GM19395 (cell line): ENCODE measurements around the gene WNT8B.

Experiments
- ATAC-seq: cut with Tn5 transposase; IDR thresholded peaks from one replicate; pipeline ENCODE4 v1.9.1; 2021; ENCODE audit warnings: mild to moderate bottlenecking, moderate library complexity; ENCODE audit not compliant: unreplicated experiment

WNT8B gene

DNA sequence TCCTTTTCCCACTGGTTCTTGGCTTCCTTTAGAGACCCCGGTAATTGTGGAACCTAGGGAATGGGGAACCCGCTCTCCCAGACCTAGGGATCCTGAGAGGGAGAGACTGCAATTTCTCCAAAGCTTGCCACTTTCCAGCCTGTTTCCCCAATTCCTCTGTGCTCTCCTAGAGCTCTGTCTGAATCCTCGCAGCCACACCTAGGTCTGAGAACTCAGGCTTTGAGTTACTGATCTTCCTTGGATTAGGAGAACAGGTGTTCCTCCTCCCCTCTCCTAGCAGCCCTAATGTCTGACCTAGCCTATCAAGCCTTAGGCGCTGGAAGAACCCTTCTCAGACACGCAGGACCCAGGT is 20.0 kb downstream of the WNT8B start:
- ATAC-seq, result no peak

DNA sequence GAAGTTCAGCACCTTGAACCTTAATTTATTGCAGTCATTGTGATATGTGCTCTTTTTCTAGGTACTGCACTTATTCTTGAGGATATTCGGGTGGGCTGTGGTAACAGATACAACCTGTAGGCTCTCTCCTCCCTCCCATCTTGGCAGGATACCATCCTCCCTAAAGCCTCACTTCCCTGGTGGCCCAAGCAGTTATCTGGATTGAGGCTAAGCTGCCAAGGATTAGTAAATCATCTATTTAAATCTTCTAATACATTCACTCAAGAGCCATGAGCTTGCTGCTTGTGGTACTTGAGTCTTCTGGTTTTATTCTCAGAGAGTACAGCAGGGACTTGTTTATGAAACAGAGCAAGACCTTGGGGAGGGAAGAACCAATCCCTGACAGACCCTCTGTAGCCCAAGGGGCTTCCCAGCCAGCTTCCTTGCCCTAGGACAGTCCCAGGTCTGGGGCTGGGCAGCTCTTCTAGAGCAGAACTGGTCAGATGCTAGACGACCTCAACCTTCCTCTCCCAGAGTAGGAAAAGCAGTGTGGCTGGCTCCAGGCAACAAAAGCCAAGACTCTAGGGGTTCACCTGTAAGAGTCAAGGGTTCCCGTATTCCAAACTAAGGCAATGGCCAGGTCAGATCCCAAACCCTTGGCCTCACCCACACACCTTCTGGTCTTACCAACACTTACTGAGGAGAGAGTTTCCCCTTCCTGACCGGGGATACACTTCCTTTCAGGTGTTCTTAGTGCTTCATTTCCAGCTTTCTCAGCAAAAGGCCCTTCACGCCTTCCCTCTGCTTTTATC is 21.3 kb downstream of the WNT8B start:
- no peak for ATAC-seq

DNA sequence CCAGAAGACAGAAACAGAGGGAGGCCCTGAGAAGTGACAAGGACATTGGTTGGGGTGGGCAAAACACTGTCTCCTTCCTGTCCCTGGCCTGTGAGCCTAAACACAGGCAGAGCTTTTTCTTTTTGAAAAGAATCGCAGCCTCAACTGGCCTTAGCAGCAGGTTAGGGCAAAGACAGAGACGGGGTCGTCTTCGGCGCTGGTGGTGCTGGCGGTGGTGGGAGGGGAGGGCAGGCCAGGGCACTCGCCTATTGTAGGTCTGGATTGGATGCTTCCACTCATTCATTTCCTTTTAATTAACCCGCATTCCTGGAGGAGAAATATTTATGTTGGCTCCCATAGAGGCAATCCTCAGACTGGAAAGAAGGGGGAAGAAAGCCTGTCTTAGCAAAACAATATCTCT is 22.6 kb downstream of the WNT8B start:
- no peak for ATAC-seq

DNA sequence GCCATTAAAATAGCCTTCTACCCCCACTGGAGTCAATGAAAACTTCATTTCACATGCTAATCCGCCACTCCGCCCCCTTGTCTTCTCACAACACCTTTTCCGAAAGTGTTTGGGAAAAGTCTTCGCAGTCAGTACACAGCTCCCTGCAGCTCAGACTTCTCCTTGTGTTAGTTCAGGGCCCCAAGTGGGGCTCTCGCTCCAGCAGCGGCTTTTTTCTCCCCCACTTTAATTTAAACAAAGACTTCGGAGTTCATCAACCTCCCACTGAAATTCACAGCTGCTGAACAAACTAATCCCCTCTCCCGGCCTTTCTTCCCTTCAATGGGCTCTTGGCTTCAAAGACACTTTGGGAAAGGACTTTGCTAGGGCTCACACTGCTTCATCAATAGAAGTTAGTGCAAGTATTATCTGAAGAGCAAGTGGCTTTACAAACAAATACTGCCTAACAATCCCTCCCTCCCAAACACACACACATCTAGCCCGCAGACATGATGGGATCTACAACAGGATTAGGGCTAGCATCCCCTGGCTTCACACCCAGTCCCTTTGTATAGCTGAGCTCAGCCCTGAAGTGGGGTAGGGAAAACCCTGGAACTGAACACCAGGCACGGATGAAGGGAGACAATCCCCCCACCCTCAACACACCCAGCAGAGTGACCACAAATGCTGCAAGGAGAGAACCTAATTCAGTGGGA is 23.1 kb downstream of the WNT8B start:
- no peak for ATAC-seq

DNA sequence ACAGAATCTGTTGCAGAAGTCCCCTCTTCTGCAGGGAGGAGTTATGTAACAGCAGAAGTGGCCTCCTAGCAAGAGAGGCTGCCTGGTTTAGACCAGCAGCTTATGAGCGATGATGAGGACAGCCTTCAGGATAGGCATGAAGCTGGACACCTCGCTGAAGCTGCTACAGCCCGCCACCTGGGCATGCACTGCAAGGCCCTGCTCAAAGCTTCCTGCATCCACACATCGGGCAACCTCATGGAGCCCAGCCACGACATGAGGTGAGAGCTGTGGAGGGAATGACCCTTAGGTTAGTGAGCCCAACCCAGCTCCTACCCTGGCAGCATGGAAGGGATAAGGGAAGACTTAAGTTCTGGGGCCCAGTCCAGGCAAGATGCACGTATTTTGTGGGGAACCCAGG is 24.7 kb downstream of the WNT8B start:
- no peak for ATAC-seq

DNA sequence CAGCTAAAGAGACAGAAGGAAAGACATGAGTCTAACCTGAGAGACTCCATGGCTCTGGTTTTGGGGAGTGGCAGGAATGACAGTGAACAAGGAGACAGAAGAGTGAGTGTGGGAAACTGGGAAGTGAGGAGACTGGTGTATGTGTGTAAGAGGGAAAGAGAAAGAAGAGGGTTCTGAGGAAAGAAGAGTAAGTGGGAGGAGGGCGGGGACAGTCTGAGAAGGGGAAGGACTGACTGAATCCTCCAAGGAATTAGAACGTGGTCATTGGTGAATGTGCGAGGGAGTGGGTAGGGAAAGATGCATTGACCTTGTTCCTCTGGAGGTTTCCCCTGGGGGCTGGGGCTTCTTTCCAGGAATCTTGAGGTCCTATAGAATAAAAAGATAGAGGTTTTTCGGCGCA is 26.6 kb downstream of the WNT8B start:
- ATAC-seq, result no peak

DNA sequence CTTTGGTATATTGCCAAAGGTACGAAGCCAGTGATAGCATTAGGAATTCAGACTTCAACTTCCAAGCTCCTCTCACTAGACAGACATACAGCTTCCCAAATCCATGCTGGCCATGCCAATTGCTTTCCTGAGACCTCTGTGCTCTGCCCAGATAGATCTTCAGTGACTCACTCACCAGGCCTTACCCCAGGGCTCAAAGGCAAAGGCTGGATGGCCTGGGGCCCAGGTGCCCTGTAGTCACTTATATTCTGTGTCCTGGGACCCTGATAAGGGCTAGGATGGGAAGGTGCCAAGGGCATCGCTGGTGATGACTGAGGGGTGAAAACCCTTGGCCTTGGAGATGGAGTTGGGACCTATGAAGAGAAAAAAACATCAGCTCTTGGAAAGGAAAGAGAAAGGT is 27.7 kb downstream of the WNT8B start:
- no peak for ATAC-seq

DNA sequence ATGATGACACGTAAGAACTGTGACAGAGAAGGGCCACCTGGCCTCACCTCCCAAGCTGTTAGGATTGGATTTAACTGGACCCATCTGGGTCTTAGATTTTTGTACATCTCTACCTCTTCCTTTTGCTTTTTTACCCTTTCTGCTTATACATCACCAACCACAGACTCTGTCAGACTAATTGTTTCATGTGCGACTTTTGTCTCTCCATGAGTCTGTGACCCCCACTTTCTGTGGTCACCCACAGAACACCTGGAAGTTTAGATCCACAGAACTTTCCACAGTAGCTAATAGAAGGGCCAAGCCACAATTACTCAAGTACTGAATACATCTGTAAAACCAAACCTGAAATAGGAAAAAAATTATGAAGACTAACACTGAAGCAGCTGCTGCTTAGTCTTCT is 33.8 kb downstream of the WNT8B start:
- ATAC-seq, result no peak

DNA sequence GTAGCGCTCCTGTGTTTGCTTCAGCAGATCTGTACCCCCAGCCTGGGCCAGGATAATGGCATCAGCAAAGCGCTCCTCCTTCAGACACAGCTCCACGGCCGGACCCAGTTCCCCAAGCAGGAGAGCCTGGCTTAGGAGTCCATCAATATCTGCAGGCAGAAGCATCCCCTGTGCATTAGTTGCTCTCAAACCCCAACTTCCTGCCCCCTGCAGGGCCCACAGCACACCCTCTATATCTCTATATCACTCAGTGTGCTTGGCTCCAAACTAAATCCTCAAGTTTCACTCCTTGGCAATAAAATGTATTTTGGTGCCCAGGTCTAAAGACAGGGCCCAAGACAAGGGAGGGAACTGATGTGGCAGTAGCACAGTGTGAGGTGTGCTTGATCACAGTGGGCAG is 35.2 kb downstream of the WNT8B start:
- no peak for ATAC-seq

DNA sequence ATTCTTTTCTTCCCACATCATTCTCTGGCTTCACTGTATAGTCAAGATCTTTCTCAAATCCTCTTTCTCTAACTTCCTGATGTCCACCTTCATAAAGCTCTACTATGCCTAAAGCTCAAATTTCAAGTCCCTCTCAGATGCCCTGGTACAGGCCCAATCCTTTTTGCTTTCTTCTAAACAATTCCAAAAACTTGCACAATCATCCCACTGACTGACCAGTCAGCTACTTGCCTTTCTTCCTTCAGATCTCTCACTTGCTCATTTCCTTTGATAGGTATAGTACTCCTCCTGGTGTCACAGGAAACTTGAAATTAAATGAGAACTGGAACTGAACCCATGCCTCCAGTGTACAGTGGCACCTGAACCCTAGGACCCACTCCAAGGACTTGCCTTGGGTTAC is 38.6 kb downstream of the WNT8B start:
- ATAC-seq, result no peak

DNA sequence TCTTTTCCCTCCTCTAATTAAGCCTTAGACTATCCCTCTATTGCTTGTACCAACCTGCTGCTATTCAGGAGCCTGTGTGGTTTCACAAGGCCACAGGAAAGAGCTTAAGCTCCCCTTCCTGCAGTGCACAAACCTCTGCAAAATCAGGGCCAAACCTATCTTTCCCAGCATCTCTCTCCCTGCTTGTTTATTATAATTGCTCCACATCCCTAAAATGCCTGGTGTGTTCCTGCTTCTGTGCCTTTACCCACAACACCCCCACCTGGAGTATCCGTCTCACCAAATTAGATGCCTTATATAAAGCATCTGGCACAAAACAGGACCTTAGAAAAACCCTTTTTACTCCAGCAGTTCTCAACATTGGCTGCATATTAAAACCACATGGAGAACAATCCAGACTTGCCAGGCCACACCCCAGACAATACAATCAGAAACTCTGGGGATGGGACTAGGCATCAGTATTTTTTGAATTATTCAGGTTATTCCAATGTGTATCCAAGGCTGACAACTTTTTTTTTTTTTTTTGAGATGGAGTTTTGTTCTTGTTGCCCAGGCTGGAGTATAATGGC is 40.2 kb downstream of the WNT8B start:
- no peak for ATAC-seq

DNA sequence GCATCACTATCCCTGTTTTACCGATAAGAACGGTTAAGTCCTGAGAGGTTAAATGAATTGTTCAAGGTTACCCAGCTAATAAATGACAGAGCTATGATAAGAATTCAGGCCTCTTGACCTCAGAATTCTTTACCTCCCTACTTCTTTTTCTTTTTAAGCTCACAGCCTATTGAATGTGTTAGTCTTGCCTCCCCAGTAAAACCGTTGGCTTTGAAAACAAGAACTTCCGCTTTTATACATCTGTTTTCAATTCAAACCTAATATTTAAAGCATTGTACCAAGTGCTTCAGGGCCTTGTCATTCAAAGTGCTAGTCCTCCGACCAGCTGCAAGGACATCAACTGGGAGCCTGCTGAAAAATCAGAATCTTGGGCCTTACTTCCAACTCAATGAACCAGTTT is 41.3 kb downstream of the WNT8B start:
- ATAC-seq, result no peak

DNA sequence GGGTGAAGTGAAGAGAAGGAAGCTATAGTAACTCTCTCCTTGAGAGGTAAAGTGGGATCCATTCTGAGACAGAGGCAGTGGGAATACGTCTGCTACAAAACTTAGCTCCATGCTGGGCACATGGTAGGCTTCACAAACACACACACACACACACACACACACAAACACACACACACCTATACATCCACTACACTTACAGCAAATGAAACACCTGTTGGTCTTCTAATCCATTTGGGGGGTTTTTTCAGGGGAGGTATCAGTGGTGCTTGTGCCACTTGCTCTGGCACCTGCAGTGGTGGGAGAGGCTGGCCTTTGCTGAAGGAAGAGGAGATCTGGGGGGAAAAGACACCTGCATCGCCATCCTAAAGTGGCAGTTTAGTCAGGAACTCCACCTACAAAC is 42.4 kb downstream of the WNT8B start:
- ATAC-seq, result no peak

DNA sequence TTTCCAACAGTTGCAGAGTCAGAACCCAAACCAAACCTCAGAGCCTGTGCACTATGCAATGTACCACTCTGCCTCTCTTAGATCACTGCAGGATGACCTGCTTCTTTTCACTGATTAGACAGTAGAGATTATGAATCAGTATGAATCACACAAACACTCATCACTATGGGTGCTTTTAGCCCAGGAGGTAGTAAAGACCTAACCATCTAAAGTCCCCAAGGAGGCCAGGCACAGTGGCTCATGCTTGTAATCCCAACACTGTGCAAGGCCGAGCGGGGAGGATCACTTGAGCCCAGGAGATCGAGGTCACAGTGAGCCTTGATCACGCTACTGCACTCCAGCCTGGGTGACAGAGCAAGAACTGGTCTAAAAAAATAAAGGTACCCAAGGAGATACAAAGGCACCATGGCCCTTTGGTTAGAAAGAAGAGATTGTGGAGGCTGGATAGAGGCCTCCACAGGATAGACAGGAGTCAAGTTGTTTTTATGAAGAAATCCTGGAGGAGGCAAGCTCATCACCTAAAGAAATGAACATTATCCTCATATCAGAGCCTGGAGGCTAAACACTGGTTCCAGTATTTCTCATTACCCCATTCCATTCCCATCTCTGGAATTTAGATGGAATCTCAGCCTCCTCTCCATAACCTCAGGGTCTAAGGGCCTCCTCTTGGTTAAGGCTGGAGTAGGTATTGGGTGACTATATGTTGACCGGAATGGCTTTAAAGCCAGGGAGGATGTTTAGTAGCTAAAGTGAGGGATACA is 44.0 kb downstream of the WNT8B start:
- ATAC-seq, result no peak

DNA sequence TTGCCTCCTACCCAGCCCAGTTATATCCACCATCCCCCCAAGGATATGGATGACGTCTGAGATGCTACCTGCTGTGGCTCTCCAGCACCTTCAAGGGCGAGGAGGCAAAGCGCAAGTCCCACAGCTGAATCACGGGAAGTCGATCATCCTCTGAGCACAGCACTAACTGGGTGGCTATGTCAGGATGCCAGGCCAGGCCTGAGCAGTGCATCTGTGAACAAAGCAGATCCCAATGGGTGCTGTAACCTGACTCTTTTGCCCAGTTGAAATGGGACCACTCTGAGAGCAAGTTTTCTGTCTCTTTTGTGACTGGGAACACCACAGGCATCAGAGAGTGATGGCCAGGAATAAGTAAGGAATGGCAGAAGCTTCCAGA is 44.5 kb downstream of the WNT8B start:
- no peak for ATAC-seq

DNA sequence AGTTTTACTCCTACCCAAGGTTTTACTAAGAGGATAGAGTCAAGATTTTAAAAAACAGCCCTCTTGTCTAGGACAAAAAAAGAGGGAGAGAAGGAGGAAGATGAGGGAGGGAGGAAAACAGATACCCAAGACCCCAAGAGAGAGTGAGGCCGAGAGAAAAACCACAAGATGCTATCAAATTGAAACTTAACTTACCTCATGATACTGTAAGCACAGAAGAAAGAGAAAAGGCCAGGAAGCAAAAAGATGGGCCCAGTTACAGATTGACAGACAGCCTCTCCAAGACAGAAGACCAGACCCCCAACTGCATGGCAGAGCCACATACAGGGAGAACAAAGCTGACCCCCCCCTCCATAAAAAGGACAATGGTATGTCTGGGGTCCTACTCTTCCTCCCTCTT is 45.5 kb downstream of the WNT8B start:
- ATAC-seq, result no peak

DNA sequence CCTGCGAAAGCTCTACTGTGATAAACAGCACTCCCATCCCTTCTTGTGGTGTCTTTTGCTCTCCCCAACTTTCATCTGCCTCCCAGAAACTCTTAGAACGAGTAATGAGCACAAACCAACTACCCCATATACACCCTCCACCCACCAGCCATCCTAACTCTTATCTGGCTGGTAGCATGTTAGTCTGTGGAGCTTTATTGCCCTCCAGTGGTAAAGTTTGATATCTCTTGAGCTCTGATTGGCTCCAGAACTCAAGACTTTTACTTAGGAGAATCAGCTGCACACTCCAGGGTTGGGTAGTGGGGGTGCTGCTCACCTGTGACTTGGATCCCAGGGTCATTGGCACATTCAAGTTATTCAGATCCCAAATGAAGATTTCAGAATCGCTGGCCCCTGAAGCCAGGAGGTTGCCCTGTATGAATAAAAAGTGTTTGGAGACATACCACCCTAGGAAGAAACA is 45.9 kb downstream of the WNT8B start:
- ATAC-seq, result peak; percentile 58

DNA sequence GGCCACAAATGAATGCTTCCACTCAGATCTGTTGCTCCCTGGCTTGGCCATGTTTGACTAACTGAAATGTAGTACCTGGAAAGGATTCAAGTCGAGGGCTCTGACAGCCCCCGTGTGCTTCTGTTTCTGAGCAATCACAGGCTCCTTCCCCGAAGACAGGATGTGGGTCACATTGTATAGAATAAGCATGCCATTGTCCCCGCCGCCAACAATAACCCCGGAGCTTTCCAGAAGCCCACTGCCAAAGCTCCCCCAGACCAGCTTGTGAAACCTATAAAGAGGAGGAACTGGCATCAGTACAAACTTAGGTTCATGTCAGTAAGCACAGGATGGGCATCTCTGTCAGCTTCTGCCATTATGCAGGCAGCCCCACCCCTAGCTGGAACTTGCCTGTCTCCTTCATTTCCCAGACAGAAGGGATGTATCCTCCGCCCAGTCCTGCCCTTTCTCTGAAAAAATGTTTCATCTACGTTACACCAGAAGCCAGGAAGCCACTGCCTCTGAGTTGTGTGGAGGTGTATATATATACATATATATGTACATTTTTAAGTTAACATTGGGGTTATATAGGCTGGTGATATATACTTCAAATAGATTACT is 46.5 kb downstream of the WNT8B start:
- no peak for ATAC-seq

DNA sequence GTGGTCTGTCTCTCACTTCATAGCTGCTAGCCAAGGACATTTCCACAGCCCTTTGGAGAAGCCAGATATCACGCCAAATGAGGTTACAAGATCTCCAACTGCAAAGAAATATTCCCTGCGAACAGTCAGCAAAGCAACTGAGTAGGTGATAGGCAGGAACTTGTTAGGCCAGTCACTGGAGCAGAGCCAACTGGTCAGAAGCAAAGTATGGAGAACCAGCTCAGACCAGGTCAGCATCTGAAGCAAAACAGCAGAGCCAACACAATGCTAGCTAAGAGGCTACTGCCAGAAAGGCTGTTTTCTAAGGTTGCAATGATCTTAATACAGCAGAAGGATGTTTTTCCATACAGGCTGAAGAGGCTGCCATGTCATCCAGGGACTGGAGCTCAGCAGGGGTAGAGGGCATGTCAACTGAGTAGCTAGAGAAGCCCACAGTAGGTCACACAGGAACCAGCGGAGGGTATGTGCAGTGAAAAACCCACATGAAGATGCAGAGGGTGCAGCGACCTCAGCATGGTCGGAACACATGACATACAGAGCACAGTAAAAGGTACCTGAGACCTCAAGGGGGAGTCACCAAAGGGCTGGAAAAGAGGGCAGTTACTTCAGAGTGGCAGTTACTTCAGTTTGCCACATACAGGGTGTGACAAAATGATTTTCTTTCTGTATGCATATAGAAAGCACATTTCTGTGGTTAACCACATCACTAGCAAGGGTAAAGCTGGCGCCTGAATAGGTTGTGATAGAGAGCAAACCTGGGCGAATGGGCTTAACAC is 47.9 kb downstream of the WNT8B start:
- ATAC-seq, result no peak

DNA sequence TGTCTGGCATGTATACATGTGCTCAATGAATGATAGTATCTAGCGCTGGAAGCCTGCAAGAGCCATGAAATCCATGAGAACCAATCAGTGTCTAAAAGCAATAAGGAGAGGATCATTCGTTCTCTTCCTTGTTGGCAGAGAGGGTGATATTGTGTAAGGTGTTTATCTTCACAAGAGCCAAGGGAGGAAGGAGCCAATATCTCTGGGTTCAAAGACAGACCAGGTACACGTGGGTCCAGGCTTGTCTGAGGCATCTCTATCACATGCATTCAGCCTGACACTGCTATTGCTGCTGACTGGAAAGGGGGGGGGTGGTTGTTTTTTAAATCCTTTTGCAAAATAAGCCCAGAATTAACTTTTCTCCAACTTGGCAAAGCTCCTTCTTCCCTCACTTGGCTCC is 52.8 kb downstream of the WNT8B start:
- ATAC-seq, result no peak

DNA sequence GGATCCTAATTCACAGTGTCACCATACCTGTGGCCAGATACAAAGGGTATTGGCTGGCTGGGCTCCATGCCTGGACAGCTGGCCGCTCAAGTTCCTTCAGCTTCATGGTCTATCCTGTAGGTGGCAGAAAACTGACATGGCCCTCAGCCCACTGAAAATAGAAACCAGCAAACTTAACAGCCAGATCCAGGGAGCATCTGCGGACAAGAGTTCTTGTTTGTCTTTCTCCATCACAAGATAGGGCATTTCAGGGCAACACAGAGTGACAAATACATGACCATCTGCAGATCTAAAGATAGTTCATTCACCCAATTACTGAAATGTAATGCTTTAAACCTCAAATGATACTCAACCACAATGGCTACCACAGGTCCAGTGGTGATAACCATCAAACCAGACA is 54.0 kb downstream of the WNT8B start:
- ATAC-seq, result no peak
